ENCODE results near the gene CITED1.

Gene CITED1

GRCh38 chrX:72299891-72300630 lies 5.7 kb downstream of the CITED1 start:
- no peak for TF ChIP-seq CTCF (IDR thresholded peaks at IDR 0.05; ENCODE audit: low read depth, low read length)

GRCh38 chrX:72297953-72298730 lies 7.6 kb downstream of the CITED1 start:
- TF ChIP-seq CTCF (IDR thresholded peaks at IDR 0.05; ENCODE audit: low read depth, low read length): peak; percentile 40; the same call in 1 of the 2 replicates

More at GRCh38 chrX:72299891-72300630, 5.7 kb downstream of the CITED1 start:
- no peak overlapping the region for H3K4me3 ChIP-seq (ENCODE audit: low read depth, low read length)

GRCh38 chrX:72296991-72297390 lies 8.7 kb downstream of the CITED1 start:
- TF ChIP-seq CTCF (IDR thresholded peaks at IDR 0.05; ENCODE audit: low read depth, low read length): no peak
- no peak overlapping the region for H3K4me3 ChIP-seq (ENCODE audit: low read depth, low read length)

More at GRCh38 chrX:72297953-72298730, 7.6 kb downstream of the CITED1 start:
- H3K4me3 ChIP-seq (ENCODE audit: low read depth, low read length): no peak overlapping the region

- no peak for TF ChIP-seq CTCF (IDR thresholded peaks at IDR 0.05; ENCODE audit: low read depth, low read length)
- no peak overlapping the region for H3K4me3 ChIP-seq (ENCODE audit: low read depth, low read length)
Measured at GRCh38 chrX:72295745-72296144, 10.0 kb downstream of the CITED1 start.

GRCh38 chrX:72294497-72294896 lies 11.2 kb downstream of the CITED1 start:
- no peak overlapping the region for H3K4me3 ChIP-seq (ENCODE audit: low read depth, low read length)
- no peak for TF ChIP-seq CTCF (IDR thresholded peaks at IDR 0.05; ENCODE audit: low read depth, low read length)

- no peak overlapping the region for H3K4me3 ChIP-seq (ENCODE audit: low read depth, low read length)
Measured at GRCh38 chrX:72282302-72282701, 23.4 kb downstream of the CITED1 start.

More at GRCh38 chrX:72282302-72282701, 23.4 kb downstream of the CITED1 start:
- no peak for TF ChIP-seq CTCF (IDR thresholded peaks at IDR 0.05; ENCODE audit: low read depth, low read length)

Data from WI38 (cell line).